ENCODE data around the gene P4HA1.
"Not testable (repeated sequence)": the region's sequence is repeated elsewhere in the genome, so short reads cannot be mapped to it uniquely, and the experiment has no call there.

The P4HA1 gene

DNA sequence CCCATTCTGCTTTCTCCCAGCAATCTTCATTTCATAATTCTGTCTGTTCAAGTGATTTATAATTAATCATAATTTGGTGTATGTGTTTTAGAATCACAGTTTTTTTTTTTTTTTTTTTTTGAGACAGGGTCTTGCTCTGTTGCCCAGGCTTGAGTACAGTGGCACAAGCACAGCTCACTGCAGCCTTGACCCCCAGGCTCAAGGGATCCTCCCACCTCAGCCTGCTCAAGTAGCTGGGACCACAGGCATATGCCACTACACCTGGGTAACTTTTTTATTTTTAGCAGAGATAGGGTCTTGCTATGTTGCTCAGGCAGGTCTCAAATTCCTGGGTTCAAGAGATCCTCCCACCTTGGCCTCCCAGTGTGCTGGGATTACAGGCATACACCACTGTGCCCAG lies 92.8 kb downstream of the P4HA1 start:
- intact Hi-C loops (cut with DNase I): no loop called here
- DNase-seq: no peak

- DNase-seq: no peak
These were observed 95.7 kb downstream of the P4HA1 start for GRCh38 chr10:73000973-73001372.

DNA sequence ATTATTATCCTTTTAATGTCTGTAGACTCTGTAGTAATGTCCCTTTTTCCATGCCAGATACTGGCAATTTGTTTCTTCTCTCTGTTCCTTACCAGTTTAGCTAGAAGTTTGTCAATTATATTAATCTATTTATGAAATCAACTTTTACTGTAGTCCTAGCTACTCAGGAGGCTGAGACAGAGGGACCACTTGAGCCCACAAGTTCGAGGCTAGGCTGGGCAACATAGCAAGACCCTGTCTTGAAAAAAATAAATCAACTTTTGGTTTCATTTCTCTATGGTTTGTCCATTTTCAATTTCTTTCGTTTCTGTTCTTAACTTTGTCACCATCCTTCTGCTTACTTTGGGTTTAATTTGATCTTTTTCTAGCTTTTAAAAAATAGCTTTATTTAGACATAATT lies 99.6 kb downstream of the P4HA1 start:
- intact Hi-C loops (cut with DNase I): no loop called here
- no peak for DNase-seq

More at GRCh38 chr10:73000973-73001372, 95.7 kb downstream of the P4HA1 start:
- intact Hi-C loops (cut with DNase I): no loop called here

GRCh38 chr10:72995459-72995858 lies 101.2 kb downstream of the P4HA1 start:
- intact Hi-C loops (cut with DNase I); DNase-seq: not testable (repeated sequence)

DNA sequence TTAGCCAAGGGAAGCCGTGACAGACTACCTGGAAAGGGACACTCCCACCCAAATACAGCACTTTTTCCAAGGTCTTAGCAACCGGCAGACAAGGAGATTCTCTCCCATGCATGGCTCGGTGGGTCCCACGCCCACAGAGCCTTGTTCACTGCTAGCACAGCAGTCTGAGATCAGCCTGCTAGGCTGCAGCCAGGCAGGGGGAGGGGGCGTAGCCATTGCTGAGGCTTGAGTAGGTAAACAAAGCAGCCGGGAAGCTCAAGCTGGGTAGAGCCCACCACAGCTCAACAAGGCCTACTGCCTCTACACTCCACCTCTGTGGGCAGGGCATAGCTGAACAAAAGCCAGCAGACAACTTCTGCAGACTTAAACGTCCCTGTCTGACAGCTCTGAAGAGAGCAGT lies 106.9 kb downstream of the P4HA1 start:
- intact Hi-C loops (cut with DNase I); DNase-seq: not testable (repeated sequence)

GRCh38 chr10:72984618-72985017 lies 112.0 kb downstream of the P4HA1 start:
- DNase-seq; intact Hi-C loops (cut with DNase I): not testable (repeated sequence)

DNA sequence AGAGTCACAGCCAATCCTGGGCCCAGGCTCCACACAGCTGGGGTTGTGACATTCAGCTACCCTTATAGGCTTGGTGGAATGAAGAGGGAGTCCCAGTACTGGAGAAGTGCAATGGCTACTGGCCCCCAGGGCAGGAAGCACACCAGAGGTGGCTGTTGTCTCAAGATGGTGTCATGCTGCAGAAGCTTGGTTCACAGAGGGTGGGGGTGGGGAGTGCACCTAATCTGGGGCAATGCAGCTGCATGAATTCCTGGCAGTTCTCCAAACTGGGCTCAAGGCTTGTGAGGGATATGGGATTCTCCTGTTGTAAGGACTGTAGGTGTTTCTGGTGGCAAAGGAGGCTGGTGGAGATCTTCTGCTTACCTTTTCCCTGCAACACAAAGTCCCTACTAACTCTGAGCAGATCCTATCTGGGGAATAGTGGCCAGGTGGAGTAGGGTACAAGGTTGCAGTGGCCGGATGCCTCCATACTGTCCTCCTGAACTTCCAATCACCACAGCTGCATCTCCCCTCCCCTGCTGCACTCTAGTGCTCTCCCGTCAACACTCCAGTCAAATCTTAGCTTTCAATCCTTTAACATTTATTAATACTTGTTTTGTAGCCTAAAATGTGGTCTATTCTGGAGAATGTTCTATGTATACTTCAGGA lies 114.7 kb downstream of the P4HA1 start:
- intact Hi-C loops (cut with DNase I): no loop called here
- DNase-seq: no peak

- intact Hi-C loops (cut with DNase I): no loop called here
- DNase-seq: no peak
These were observed 115.4 kb downstream of the P4HA1 start for GRCh38 chr10:72981028-72981881.

- intact Hi-C loops (cut with DNase I): no loop called here
- DNase-seq: no peak
These were observed 116.3 kb downstream of the P4HA1 start for GRCh38 chr10:72980348-72980747.

- no peak for DNase-seq
These were observed 117.0 kb downstream of the P4HA1 start for GRCh38 chr10:72979709-72980108.

GRCh38 chr10:72976886-72977285 lies 119.8 kb downstream of the P4HA1 start:
- intact Hi-C loops (cut with DNase I): no loop called here
- DNase-seq: no peak

More at GRCh38 chr10:72979709-72980108, 117.0 kb downstream of the P4HA1 start:
- intact Hi-C loops (cut with DNase I): no loop called here

Measured in head of caudate nucleus (tissue), 42 donors.